Measurements from ENCODE around the gene NPSR1.

DNA sequence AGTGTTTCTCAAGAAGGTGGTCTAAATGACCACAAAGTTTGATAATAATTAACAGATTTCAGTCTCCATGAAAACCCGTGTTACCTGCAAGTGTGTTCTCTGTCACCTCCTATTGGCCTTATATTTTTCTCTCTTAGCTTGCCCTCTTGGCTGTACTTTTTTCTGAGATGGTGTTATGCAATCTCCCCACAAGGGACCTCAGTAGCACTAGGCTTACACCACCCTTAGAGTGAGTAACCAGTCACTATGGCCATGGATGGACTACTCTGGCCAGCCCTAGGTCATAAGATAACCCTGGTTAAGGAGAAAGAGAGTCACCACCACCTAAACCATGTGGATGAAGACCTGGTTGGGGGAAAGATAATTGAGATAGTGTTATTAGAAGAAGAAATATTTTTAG is 76.8 kb downstream of the NPSR1 start:
- no peak for TF ChIP-seq NFRKB (IDR thresholded peaks at IDR 0.05)
- no peak for TF ChIP-seq SUZ12 (IDR thresholded peaks at IDR 0.05)
- TF ChIP-seq HDGF (IDR thresholded peaks at IDR 0.05; ENCODE audit: borderline replicate concordance) = no peak
- TF ChIP-seq TARDBP (IDR thresholded peaks at IDR 0.05) = no peak
